ENCODE results near the gene ZNF160. TPM values are rescaled to one million over a fixed set of nuclear protein-coding genes. Genes with fewer than 3 reads are reported as not detected.

Gene ZNF160
- total and polyA plus RNA-seq, 9 donors = 21.7 to 53.2 (median 37.5) TPM

GRCh38 chr19:53055117-53055516, 48.1 kb downstream of the ZNF160 start:
- peaks cover 3% of the 10 kb centered on the region for H3K4me1 ChIP-seq (ENCODE audit: insufficient read depth)
- TF ChIP-seq CTCF (IDR thresholded peaks at IDR 0.05) = no peak
- TF ChIP-seq EP300 (IDR thresholded peaks at IDR 0.05) = no peak
- no peak for TF ChIP-seq POLR2A (IDR thresholded peaks at IDR 0.05)
- H3K36me3 ChIP-seq = no peaks in the 10 kb centered on the region
- no peak overlapping the region for H3K4me3 ChIP-seq
- WGBS, 3 donors = 0 to 13% (median 13%) methylated on average over 2 of the region's 2 CpGs
- no peak overlapping the region for H3K27ac ChIP-seq
- intact Hi-C loops (cut with DNase I) = no loop called here
- no peak for DNase-seq
- no peaks in the 10 kb centered on the region for H3K27me3 ChIP-seq
- H3K9me3 ChIP-seq = no peaks in the 10 kb centered on the region

GRCh38 chr19:53047379-53047778, 55.8 kb downstream of the ZNF160 start:
- peaks cover 0 to 12% of the 10 kb centered on the region in 2 donors for H3K9me3 ChIP-seq
- H3K36me3 ChIP-seq = no peaks in the 10 kb centered on the region
- WGBS, 3 donors = 81 to 90% (median 87%) methylated on average over 2 of the region's 2 CpGs
- H3K4me3 ChIP-seq = no peak overlapping the region
- no peak for DNase-seq
- no peak for TF ChIP-seq EP300 (IDR thresholded peaks at IDR 0.05)
- no peak for TF ChIP-seq POLR2A (IDR thresholded peaks at IDR 0.05)
- no peak for TF ChIP-seq CTCF (IDR thresholded peaks at IDR 0.05)
- no peak overlapping the region for H3K27ac ChIP-seq
- no peaks in the 10 kb centered on the region for H3K4me1 ChIP-seq (ENCODE audit: insufficient read depth)
- intact Hi-C loops (cut with DNase I) = no loop called here
- no peaks in the 10 kb centered on the region for H3K27me3 ChIP-seq

- peaks cover 0 to 12% of the 10 kb centered on the region in 2 donors for H3K9me3 ChIP-seq
Measured at GRCh38 chr19:53045536-53045935, 57.7 kb downstream of the ZNF160 start.

GRCh38 chr19:53041366-53041765, 61.9 kb downstream of the ZNF160 start:
- no peak for DNase-seq
- TF ChIP-seq POLR2A (IDR thresholded peaks at IDR 0.05) (no peak), EP300 (IDR thresholded peaks at IDR 0.05) (no peak), CTCF (IDR thresholded peaks at IDR 0.05) (no peak)
- no peak overlapping the region for H3K27ac ChIP-seq
- H3K4me3 ChIP-seq = no peak overlapping the region
- peaks cover 0 to 17% of the 10 kb centered on the region in 2 donors for H3K9me3 ChIP-seq
- intact Hi-C loops (cut with DNase I) = no loop called here
- H3K4me1 ChIP-seq (ENCODE audit: insufficient read depth) = no peaks in the 10 kb centered on the region
- H3K27me3 ChIP-seq = no peaks in the 10 kb centered on the region
- 74 to 86% (median 82%) methylated on average over 1 of the region's 1 CpG for WGBS, 3 donors
- no peaks in the 10 kb centered on the region for H3K36me3 ChIP-seq

More at GRCh38 chr19:53045536-53045935, 57.7 kb downstream of the ZNF160 start:
- intact Hi-C loops (cut with DNase I) = no loop called here
- no peak for TF ChIP-seq CTCF (IDR thresholded peaks at IDR 0.05)
- no peak for TF ChIP-seq EP300 (IDR thresholded peaks at IDR 0.05)
- TF ChIP-seq POLR2A (IDR thresholded peaks at IDR 0.05) = no peak
- H3K4me1 ChIP-seq (ENCODE audit: insufficient read depth) = no peaks in the 10 kb centered on the region
- no peak for DNase-seq
- H3K27me3 ChIP-seq = no peaks in the 10 kb centered on the region
- 72 to 75% (median 75%) methylated on average over 16 of the region's 16 CpGs for WGBS, 3 donors
- no peaks in the 10 kb centered on the region for H3K36me3 ChIP-seq
- H3K27ac ChIP-seq = no peak overlapping the region
- H3K4me3 ChIP-seq = no peak overlapping the region
